Sigmoid colon (tissue), 4 donors: ENCODE measurements around the gene TRAPPC12.

ENCODE experiments used
- CTCF ChIP-seq, 4 experiments: fragments of 450-650 bp in 3 of 4; fragments of 200-600 bp in 1 of 4; IDR thresholded peaks; one replicate each; pipeline ENCODE4 v1.5.1; 2016 to 2019; ENCODE audit warnings: antibody characterized with exemption in 4 of 4, mild to moderate bottlenecking in 3 of 4, moderate library complexity in 2 of 4
- POLR2A ChIP-seq, 2 donors: fragments of 450-650 bp; IDR thresholded peaks; one replicate each; pipeline ENCODE4 v1.6.1; 2016; ENCODE audit warnings: antibody characterized with exemption in 2 of 2, mild to moderate bottlenecking in 2 of 2, moderate library complexity in 2 of 2
- POLR2AphosphoS5 ChIP-seq, 4 donors: sonication (generic); formaldehyde crosslinking; IDR thresholded peaks; one replicate each; pipeline ENCODE4 v1.6.1; 2017; ENCODE audit warnings: antibody characterized with exemption in 4 of 4

DNA sequence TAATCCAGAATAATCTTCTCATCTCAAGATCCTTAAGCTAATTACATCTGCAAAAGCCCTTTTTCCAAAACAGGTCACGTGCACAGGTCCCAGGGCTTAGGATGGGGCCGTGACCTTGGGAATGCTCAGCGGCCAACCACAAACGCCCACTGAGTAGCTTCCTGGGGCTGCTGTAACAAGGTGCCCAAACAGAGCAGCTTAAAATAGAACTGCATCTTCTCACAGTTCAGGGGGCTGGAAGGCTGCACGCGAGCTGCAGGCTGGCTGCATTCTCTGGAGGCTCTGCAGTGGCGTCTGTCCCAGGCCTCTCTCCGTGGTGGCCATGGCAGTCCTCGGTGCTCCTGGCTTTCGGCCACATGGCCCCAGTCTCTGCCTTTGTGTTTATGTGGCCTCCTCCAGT, 107.9 kb downstream of the TRAPPC12 start:
- TF ChIP-seq CTCF (IDR thresholded peaks at IDR 0.05) (no peak), POLR2A (IDR thresholded peaks at IDR 0.05) (no peak), POLR2AphosphoS5 (IDR thresholded peaks at IDR 0.05) (no peak)
